ENCODE data around the gene PCBP3.

Gene PCBP3

DNA sequence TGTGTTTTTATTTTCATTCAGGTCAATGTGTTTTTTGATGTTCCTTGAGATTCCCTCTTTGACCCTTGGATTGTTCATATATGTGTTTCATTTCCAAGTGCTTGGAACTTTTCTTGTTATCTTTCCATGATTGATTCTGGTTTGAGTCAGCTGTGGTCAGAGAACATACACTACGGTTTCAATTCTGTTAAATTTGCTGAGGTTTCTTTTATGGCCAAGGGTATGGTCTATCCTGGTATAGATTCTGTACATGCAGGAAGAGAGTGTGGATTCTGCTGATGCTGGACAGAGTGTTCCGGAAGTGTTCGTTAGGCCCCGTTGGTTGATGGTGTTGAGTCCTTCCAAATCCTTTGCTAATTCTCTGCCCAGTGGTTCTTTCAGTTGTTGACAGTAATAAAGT, 239.6 kb downstream of the PCBP3 start:
- H3K27ac ChIP-seq = no peak overlapping the region

DNA sequence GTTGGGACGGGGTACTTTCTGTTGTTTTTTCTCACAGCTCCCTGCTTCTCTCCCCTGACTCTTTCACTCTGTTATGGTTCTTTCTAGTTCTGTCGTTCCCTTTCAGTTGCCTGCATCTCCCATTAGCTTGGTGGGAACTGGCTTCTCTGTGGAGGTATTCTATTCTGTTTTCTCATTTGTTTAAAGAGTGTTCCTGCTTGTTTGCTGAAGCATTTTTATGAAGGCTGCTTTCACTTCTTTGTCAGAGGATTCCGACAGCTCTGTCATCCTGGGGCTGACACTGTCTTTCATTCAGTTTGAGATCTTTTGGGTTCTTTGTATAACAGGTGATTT, 242.0 kb downstream of the PCBP3 start:
- H3K27ac ChIP-seq = peak overlapping the region; percentile 37; the same call in 1 of the 2 replicates
- TF ChIP-seq, protein P1, sequence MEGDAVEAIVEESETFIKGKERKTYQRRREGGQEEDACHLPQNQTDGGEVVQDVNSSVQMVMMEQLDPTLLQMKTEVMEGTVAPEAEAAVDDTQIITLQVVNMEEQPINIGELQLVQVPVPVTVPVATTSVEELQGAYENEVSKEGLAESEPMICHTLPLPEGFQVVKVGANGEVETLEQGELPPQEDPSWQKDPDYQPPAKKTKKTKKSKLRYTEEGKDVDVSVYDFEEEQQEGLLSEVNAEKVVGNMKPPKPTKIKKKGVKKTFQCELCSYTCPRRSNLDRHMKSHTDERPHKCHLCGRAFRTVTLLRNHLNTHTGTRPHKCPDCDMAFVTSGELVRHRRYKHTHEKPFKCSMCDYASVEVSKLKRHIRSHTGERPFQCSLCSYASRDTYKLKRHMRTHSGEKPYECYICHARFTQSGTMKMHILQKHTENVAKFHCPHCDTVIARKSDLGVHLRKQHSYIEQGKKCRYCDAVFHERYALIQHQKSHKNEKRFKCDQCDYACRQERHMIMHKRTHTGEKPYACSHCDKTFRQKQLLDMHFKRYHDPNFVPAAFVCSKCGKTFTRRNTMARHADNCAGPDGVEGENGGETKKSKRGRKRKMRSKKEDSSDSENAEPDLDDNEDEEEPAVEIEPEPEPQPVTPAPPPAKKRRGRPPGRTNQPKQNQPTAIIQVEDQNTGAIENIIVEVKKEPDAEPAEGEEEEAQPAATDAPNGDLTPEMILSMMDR (conservative IDR thresholded peaks at IDR 0.05) = no peak

More for the DNA sequence above, 239.6 kb downstream of the PCBP3 start:
- TF ChIP-seq, protein P1 (conservative IDR thresholded peaks at IDR 0.05) = no peak

DNA sequence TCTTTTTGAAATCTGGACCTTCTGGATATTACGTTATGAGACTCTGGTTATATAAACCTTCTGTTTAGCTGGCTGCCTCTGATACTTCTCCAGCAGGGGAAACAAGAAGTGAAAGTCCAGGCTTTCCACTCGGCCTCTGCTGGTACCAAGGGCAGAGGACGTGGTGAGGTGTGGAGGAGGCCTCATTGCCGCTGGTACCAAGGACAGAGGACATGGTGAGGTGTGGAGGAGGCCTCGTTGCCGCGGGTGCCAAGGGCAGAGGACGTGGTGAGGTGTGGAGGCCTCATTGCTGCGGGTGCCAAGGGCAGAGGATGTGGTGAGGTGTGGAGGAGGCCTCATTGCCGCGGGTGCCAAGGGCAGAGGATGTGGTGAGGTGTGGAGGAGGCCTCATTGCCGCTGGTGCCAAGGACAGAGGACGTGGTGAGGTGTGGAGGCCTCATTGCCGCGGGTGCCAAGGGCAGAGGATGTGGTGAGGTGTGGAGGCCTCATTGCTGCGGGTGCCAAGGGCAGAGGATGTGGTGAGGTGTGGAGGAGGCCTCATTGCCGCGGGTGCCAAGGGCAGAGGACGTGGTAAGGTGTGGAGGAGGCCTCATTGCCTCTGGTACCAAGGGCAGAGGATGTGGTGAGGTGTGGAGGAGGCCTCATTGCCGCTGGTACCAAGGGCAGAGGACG, 242.5 kb downstream of the PCBP3 start:
- H3K27ac ChIP-seq = peak overlapping the region; percentile 37; the same call in 1 of the 2 replicates

DNA sequence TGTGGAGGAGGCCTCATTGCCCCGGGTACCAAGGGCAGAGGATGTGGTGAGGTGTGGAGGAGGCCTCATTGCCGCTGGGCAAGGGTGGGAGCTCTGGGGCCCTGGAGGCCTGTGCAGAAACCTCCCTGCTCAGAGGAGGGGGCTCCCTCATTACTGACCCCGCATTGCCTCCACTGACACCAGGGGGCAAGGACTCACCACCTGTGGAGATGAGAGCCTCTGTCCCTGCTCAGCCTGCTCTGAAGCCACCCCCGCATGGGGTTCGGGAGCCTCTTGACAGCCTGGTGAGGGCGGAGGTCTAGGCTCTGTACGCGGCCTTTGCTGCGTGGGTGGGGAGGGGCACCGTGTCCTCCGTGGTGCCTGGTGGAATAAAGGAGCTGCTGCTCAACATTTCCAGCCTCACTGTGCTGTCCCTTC, 243.1 kb downstream of the PCBP3 start:
- peak overlapping the region; percentile 32; the same call in 1 of the 2 replicates for H3K27ac ChIP-seq
- TF ChIP-seq, protein P1 (conservative IDR thresholded peaks at IDR 0.05) = no peak

DNA sequence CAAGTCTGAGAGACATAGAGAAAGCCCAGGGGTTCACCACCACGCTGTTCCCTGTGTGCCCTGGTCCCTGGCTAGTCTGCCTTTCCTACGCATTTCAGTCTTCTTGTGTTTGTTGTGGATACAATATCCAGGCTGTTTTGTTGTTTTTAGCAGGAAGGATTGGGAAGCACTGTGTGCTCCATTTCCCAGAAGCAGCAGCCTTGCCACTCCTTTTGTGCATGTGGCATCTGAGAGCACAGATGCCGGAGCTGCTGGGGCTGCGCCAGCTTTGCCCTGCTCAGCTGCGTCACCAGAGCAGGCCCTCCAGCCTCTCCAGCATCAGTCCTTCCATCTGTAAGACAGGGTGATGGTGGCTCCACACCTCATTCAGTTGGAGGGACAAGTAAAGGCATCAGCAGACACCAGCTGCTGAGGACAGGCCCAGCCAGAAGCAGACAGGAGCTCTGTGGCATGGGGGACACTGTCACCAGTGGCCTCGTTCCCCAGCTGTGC, 243.6 kb downstream of the PCBP3 start:
- TF ChIP-seq, protein P1 (conservative IDR thresholded peaks at IDR 0.05) = no peak
- H3K27ac ChIP-seq = peak overlapping the region; percentile 32; the same call in 1 of the 2 replicates

DNA sequence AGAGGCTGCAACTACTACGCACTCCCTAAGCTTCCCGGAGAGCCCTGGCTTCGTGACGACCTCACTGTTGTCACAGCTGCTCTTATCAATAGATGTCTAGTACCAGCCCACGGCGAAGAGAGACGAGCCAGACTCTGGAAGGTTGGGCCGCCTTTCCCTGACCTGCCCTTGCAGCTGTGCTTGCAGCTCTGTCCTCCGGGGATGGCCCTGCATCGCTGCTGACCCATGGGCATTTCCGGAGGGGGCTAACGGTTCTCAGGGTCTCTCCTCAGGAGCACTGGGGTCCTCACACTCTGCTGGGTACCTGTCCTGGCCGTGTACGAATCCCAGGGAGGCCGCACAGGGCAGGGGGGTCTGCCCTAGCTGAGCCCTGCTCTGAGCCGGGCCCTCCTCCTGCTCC, 244.3 kb downstream of the PCBP3 start:
- TF ChIP-seq, protein P1 (conservative IDR thresholded peaks at IDR 0.05) = no peak
- H3K27ac ChIP-seq = no peak overlapping the region

DNA sequence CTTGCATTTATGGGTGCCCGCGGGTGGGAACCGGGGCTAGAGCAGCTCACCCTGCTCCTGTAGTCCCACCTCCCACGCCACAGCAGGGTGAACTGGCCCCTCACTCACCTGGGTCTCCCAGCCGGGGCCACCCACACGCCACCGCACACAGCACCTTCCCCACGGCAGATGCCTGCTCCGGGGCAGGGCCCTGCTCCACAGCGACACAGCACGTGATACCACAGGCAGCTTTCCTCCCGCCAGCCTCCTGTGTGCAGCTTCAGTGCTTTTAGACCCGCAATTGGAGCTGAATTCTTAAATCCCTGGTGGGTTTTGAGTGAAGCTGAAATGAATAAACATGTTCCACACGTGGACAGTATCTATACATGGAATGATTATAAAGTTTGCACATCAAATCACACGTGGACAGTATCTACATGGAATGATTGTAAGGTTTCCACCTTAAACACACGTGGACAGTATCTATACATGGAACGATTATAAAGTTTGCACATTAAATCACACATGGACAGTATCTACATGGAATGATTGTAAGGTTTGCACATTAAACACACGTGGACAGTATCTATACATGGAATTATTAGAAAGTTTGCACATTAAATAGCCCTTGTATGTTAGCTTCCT, 245.0 kb downstream of the PCBP3 start:
- TF ChIP-seq, protein P1 (conservative IDR thresholded peaks at IDR 0.05) = no peak
- H3K27ac ChIP-seq = no peak overlapping the region

DNA sequence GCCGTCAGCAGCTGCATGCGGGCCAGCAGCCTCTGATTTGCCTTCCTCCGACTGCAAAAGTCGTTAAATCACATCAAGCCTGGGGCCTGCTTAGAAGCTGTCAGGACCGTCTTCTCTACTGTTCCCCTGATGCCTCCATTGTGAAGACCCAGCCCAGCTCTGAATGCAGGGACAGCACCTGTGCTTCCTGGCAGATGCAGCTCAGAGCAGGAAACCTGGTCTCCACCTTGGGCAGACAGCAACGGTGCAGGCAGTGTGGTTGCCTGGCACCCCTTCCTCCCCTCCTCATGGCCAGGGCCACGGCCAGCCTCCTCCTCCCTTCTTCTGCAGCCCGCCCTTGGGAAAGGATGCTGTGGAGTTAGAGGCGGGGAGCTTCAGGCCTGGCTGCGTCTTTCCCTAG, 245.7 kb downstream of the PCBP3 start:
- no peak overlapping the region for H3K27ac ChIP-seq
- TF ChIP-seq, protein P1 (conservative IDR thresholded peaks at IDR 0.05) = no peak
